HCT116 (cell line): ENCODE data around the gene KRCC1. TPM values are rescaled to one million over a fixed set of nuclear protein-coding genes. Genes with fewer than 3 reads are reported as not detected.

Source experiments
- ATAC-seq: fragments of 200-7000 bp; cut with Tn5 transposase; 2 replicates; pipeline ENCODE4 v1.9.1; 2020; ENCODE audit warnings: mild to moderate bottlenecking, moderate library complexity
- BruUV-seq: library from RNA; stranded (reverse); fragments of 400-500 nt; replicated peaks from 2 replicates; lab custom pipeline; 2021; lab: Mats Ljungman, UMichigan
- CTCF ChIA-PET: fragments of 300-600 bp; sonication (Branson Sonifier 250); formaldehyde crosslinking; loops from one replicate; lab custom pipeline; 2021; ENCODE audit warnings: antibody characterized with exemption; lab: Charles Lee
- POLR2A ChIA-PET: fragments of 300-600, 350-600 bp; sonication (Branson Sonifier 250); formaldehyde crosslinking; loops from one replicate; lab custom pipeline; 2021; ENCODE audit warnings: antibody characterized with exemption; lab: Charles Lee
- RAD21 ChIA-PET, 2 experiments: fragments of 300-600 bp; sonication (Branson Sonifier 250); formaldehyde crosslinking; loops; one replicate each; lab custom pipeline; 2023; ENCODE audit warnings: low total read pairs in 2 of 2; ENCODE audit not compliant: uncharacterized antibody in 2 of 2, unreplicated experiment in 2 of 2, low non-redundant PET in 1 of 2; lab: Charles Lee
- DNase-seq: peaks from one replicate; pipeline ENCODE4 v3.0.0-alpha.2; 2010; ENCODE audit warnings: low read depth, low spot score
- H2AFZ ChIP-seq: fragments of 200-600 bp; shearing (Covaris generic), sonication (generic); 2 replicates; pipeline ENCODE4 v1.6.1; 2017; ENCODE audit warnings: low read depth, mixed run types, mixed read lengths, antibody characterized with exemption, low read length; ENCODE audit not compliant: poor library complexity, severe bottlenecking
- H3K27ac ChIP-seq: 2 replicates; pipeline ENCODE4 v1.5.1; 2012; ENCODE audit warnings: low read depth, low read length
- H3K27me3 ChIP-seq: fragments of 200-600 bp; sonication (generic); 2 replicates; pipeline ENCODE4 v1.6.1; 2016; ENCODE audit warnings: mixed run types, low read length, mixed read lengths; ENCODE audit not compliant: insufficient read depth
- H3K36me3 ChIP-seq, 2 experiments: fragments of 200-500 bp in 1 of 2; fragments of 200-600 bp in 1 of 2; sonication (Bioruptor generic) in 1 of 2; sonication (generic) in 1 of 2; 2 replicates each; pipeline versions ENCODE4 v1.5.1 to v1.6.1; 2014 to 2016; ENCODE audit warnings: low read length in 2 of 2, inconsistent platforms in 1 of 2, mixed read lengths in 1 of 2, mixed run types in 1 of 2; ENCODE audit not compliant: insufficient read depth in 2 of 2, control insufficient read depth in 1 of 2
- H3K4me1 ChIP-seq, 2 experiments: fragments of 200-600 bp in 1 of 2; sonication (generic) in 1 of 2; 2 replicates each; pipeline versions ENCODE4 v1.5.1 to v1.6.1; 2012 to 2017; ENCODE audit warnings: low read length in 2 of 2, inconsistent platforms in 1 of 2, mild to moderate bottlenecking in 1 of 2, mixed read lengths in 1 of 2, mixed run types in 1 of 2, moderate library complexity in 1 of 2; ENCODE audit not compliant: insufficient read depth in 2 of 2, control insufficient read depth in 1 of 2
- H3K4me2 ChIP-seq: fragments of 200-600 bp; sonication (generic); 2 replicates; pipeline ENCODE4 v1.6.1; 2017; ENCODE audit warnings: mixed run types, low read length, mixed read lengths
- H3K4me3 ChIP-seq, 2 experiments: fragments of 200-600 bp in 1 of 2; sonication (generic) in 1 of 2; replicated peaks in 1 of 2; 2 replicates each; pipeline ENCODE4 v1.5.1; 2011 to 2016; ENCODE audit warnings: low read length in 2 of 2, control low read depth in 1 of 2, low read depth in 1 of 2, mild to moderate bottlenecking in 1 of 2, mixed read lengths in 1 of 2, mixed run types in 1 of 2
- H3K79me2 ChIP-seq: fragments of 200-600 bp; sonication (generic); 2 replicates; pipeline ENCODE4 v1.6.1; 2017; ENCODE audit warnings: mild to moderate bottlenecking, mixed run types, low read length, moderate library complexity, mixed read lengths; ENCODE audit not compliant: insufficient read depth
- H3K9ac ChIP-seq: fragments of 200-600 bp; sonication (generic); 2 replicates; pipeline ENCODE4 v1.6.1; 2016; ENCODE audit warnings: low read length, mixed read lengths
- H3K9me2 ChIP-seq: fragments of 200-600 bp; sonication (generic), shearing (Covaris generic); 2 replicates; pipeline ENCODE4 v1.6.1; 2017; ENCODE audit warnings: mixed run types, mild to moderate bottlenecking, moderate library complexity; ENCODE audit not compliant: insufficient read depth
- H3K9me3 ChIP-seq, 2 experiments: fragments of 200-500 bp in 1 of 2; fragments of 200-600 bp in 1 of 2; sonication (Bioruptor generic) in 1 of 2; sonication (generic) in 1 of 2; 2 replicates each; pipeline ENCODE4 v1.6.1; 2014 to 2017; ENCODE audit warnings: low read length in 2 of 2, mixed read lengths in 2 of 2, inconsistent platforms in 1 of 2, low read depth in 1 of 2, mild to moderate bottlenecking in 1 of 2, mixed run types in 1 of 2, moderate library complexity in 1 of 2; ENCODE audit not compliant: control insufficient read depth in 1 of 2, insufficient read depth in 1 of 2
- H4K20me1 ChIP-seq: fragments of 200-600 bp; sonication (generic), shearing (Covaris generic); 2 replicates; pipeline ENCODE4 v1.6.1; 2017; ENCODE audit warnings: mixed run types, mild to moderate bottlenecking, moderate library complexity; ENCODE audit not compliant: insufficient read depth
- ATF3 ChIP-seq: IDR thresholded peaks from 2 replicates; pipeline ENCODE4 v1.6.1; 2012
- CBX3 ChIP-seq: IDR thresholded peaks from 2 replicates; pipeline ENCODE4 v1.6.1; 2012; ENCODE audit warnings: low read depth
- CTCF ChIP-seq, 3 experiments: fragments of 200-600 bp in 1 of 3; sonication (generic) in 1 of 3; IDR thresholded peaks in 2 of 3; conservative IDR thresholded peaks in 1 of 3; 2 replicates each; pipeline ENCODE4 v1.5.1; 2012 to 2017; ENCODE audit warnings: low read depth in 2 of 3, low read length in 2 of 3, antibody characterized with exemption in 1 of 3, borderline replicate concordance in 1 of 3, control low read depth in 1 of 3, mild to moderate bottlenecking in 1 of 3, mixed read lengths in 1 of 3, mixed run types in 1 of 3, moderate library complexity in 1 of 3; ENCODE audit not compliant: insufficient read depth in 1 of 3
- EGR1 ChIP-seq: IDR thresholded peaks from 2 replicates; pipeline ENCODE4 v1.6.1; 2012; ENCODE audit warnings: low read depth
- ELF1 ChIP-seq: IDR thresholded peaks from 2 replicates; pipeline ENCODE4 v1.6.1; 2012; ENCODE audit warnings: low read depth, borderline replicate concordance
- EZH2 ChIP-seq: fragments of 200-600 bp; sonication (generic); IDR thresholded peaks from 2 replicates; pipeline ENCODE4 v1.6.1; 2017; ENCODE audit warnings: antibody characterized with exemption, mixed run types
- FOSL1 ChIP-seq: IDR thresholded peaks from 2 replicates; pipeline ENCODE4 v1.6.1; 2012; ENCODE audit warnings: low read depth
- MAX ChIP-seq: IDR thresholded peaks from 2 replicates; pipeline ENCODE4 v1.6.1; 2012
- POLR2AphosphoS5 ChIP-seq: IDR thresholded peaks from 2 replicates; pipeline ENCODE4 v1.6.1; 2011; ENCODE audit warnings: mild to moderate bottlenecking, low read depth, low read length, moderate library complexity
- RAD21 ChIP-seq: IDR thresholded peaks from 2 replicates; pipeline ENCODE4 v1.6.1; 2012; ENCODE audit warnings: low read depth, mild to moderate bottlenecking
- SIN3A ChIP-seq: IDR thresholded peaks from 2 replicates; pipeline ENCODE4 v1.6.1; 2012; ENCODE audit warnings: low read depth
- SP1 ChIP-seq: IDR thresholded peaks from 2 replicates; pipeline ENCODE4 v1.6.1; 2012; ENCODE audit warnings: low read depth
- SRF ChIP-seq: IDR thresholded peaks from 2 replicates; pipeline ENCODE4 v1.6.1; 2012; ENCODE audit warnings: low read depth
- YY1 ChIP-seq: IDR thresholded peaks from 2 replicates; pipeline ENCODE4 v1.6.1; 2011; ENCODE audit warnings: low read length, low read depth, moderate library complexity, mild to moderate bottlenecking; ENCODE audit not compliant: insufficient replicate concordance; ENCODE audit errors: extremely low read depth
- ZBTB33 ChIP-seq: IDR thresholded peaks from 2 replicates; pipeline ENCODE4 v1.6.1; 2011; ENCODE audit warnings: mild to moderate bottlenecking, low read length, moderate library complexity; ENCODE audit not compliant: insufficient replicate concordance; ENCODE audit errors: extremely low read depth
- ZFX ChIP-seq: fragments of 450-650 bp; IDR thresholded peaks from 2 replicates; pipeline ENCODE4 v1.6.1; 2017
- ZNF274 ChIP-seq: fragments of 200-500 bp; sonication (Bioruptor generic); IDR thresholded peaks from 2 replicates; pipeline ENCODE4 v1.6.1; 2014; ENCODE audit warnings: mild to moderate bottlenecking, low read depth, low read length, inconsistent platforms
- intact Hi-C: fragments of 100-400 bp; cut with micrococcal nuclease; formaldehyde crosslinking; loops from 2 replicates; pipeline ENCODE4 v1.10.0; 2022
- total RNA-seq: library from RNA; stranded (reverse); gene quantifications from one replicate; pipeline ENCODE4 v1.2.1, GENCODE V29; 2021; ENCODE audit not compliant: unreplicated experiment

Gene KRCC1
- total RNA-seq, 1 experiment from 2014 or later, result 5.8 TPM

GRCh38 chr2:88092773-88093172, 37.2 kb upstream of the KRCC1 start:
- H4K20me1 ChIP-seq, result no peaks in the 10 kb centered on the region
- H3K9me2 ChIP-seq, result no peaks in the 10 kb centered on the region
- H2AFZ ChIP-seq, result no peak overlapping the region
- ChIA-PET RAD21 (no interaction called here), POLR2A (no interaction called here), CTCF (no interaction called here)
- no TSS peak for BruUV-seq
- no peaks in the 10 kb centered on the region for H3K4me1 ChIP-seq
- H3K4me3 ChIP-seq, result no peak overlapping the region
- ATAC-seq (no peak), DNase-seq (no peak)
- H3K27ac ChIP-seq, result no peak overlapping the region
- H3K79me2 ChIP-seq, result no peaks in the 10 kb centered on the region
- intact Hi-C loops, result no loop called here
- no peaks in the 10 kb centered on the region for H3K9me3 ChIP-seq
- TF ChIP-seq EGR1 (no peak), MAX (no peak), FOSL1 (no peak), ATF3 (no peak), SP1 (no peak), CBX3 (no peak), EZH2 (no peak), ZBTB33 (no peak), ZFX (no peak), ZNF274 (no peak), RAD21 (no peak), ELF1 (no peak), SRF (no peak), SIN3A (no peak), POLR2AphosphoS5 (no peak), CTCF (IDR thresholded peaks at IDR 0.05 in 2 of 3, conservative IDR thresholded peaks at IDR 0.05 in 1 of 3; ENCODE audit: borderline replicate concordance in 1 of 3, insufficient read depth in 1 of 3, low read depth in 2 of 3, low read length in 2 of 3) (no peak), YY1 (no peak)
- TF ChIP-seq, all 23 proteins: peak for 0
- no peaks in the 10 kb centered on the region for H3K27me3 ChIP-seq
- H3K4me2 ChIP-seq, result no peak overlapping the region
- no peak overlapping the region for H3K9ac ChIP-seq
- H3K36me3 ChIP-seq, result no peaks in the 10 kb centered on the region
